ENCODE results near the gene SCO2.

DNA sequence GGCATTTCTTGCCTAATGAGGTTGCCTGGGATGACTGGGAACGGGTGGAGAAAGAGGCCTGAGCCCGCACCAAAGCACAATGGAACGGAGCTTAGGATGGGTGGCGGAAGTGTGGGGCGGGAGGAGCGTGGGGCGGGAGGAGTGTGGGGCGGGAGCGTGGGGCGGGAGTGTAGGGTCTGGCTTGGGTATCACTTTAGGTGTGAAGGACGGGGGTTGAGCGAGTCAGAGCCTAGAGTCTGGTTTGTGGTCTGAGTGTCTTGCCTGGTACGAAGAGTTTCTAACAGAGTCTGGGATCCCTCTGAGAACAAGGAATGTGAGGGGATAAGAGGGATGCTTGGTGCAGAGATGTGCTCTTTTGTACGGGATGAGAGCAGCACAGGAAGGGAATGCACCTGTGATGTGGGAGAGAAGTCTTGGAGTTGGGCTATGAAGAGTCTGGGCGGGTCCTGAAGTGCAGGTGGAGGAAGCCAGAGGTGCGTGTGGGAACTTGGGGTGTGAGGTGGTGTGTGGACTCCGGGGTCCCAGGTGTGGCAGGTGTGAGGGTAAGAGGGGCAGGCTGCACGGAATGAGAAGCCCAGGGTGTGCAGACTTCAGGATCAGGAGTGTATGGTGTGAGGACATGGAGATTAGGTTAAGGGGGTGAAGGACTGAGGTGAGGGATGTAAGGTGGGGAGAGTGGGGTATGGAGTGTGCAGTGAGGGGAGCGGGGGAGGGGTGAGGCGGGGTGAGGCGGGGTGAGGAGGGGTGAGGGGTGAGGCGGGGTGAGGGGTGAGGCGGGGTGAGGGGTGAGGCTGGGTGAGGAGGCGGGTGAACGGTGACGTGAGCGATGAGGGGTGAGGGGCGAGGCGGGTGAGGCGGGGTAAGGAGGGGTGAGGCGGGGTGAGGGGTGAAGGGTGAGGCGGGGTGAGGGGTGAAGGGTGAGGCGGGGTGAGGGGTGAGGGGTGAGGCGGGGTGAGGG lies 36.3 kb upstream of the SCO2 start:
- TF ChIP-seq, protein P1, sequence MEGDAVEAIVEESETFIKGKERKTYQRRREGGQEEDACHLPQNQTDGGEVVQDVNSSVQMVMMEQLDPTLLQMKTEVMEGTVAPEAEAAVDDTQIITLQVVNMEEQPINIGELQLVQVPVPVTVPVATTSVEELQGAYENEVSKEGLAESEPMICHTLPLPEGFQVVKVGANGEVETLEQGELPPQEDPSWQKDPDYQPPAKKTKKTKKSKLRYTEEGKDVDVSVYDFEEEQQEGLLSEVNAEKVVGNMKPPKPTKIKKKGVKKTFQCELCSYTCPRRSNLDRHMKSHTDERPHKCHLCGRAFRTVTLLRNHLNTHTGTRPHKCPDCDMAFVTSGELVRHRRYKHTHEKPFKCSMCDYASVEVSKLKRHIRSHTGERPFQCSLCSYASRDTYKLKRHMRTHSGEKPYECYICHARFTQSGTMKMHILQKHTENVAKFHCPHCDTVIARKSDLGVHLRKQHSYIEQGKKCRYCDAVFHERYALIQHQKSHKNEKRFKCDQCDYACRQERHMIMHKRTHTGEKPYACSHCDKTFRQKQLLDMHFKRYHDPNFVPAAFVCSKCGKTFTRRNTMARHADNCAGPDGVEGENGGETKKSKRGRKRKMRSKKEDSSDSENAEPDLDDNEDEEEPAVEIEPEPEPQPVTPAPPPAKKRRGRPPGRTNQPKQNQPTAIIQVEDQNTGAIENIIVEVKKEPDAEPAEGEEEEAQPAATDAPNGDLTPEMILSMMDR (IDR thresholded peaks at IDR 0.05; ENCODE audit: low read length), result no peak
- TF ChIP-seq EZH2 (IDR thresholded peaks at IDR 0.05; ENCODE audit: borderline replicate concordance, low read length), result no peak

All from OCI-LY1 (cell line).